ENCODE results near the gene SLC17A8. TPM values are rescaled to one million over a fixed set of nuclear protein-coding genes. Genes with fewer than 3 reads are reported as not detected.

Gene SLC17A8
- polyA plus RNA-seq, 3 donors: not detected

DNA sequence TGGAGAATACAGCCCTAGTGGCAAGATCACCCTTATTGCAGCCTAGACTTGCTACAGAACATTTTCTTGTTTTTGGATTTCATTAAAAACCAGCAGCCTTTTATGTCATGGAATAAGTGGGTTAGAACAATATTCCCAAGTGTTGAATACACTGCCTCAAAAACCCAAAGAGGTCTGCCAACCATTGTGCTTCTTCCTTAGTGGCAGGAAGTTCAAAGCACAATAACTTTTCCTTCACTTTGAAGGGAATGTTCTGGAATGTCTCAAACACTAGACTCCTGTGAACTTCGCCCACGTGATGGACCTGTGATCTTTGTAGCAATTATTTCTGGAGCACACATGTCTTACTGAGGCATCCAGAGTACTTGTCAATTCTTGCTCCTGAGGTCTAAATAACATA is 8.5 kb downstream of the SLC17A8 start:
- H3K27me3 Mint-ChIP-seq (ENCODE audit: low read depth in 3 of 3): peaks cover 3 to 10% (median 6%) of the 10 kb centered on the region in 3 donors
- intact Hi-C loops (cut with micrococcal nuclease): no loop called here
- peaks cover 0 to 4% (median 0%) of the 10 kb centered on the region in 7 donors for H3K9me3 Mint-ChIP-seq
- Histone ChIP-seq H3K79me2 (ENCODE audit: insufficient read depth, low read length) (no peaks in the 10 kb centered on the region), H2AFZ (ENCODE audit: insufficient read depth, low read depth, low read length, poor library complexity, severe bottlenecking) (no peak overlapping the region), H4K20me1 (ENCODE audit: insufficient read depth, low read length) (no peaks in the 10 kb centered on the region), H3K9ac (ENCODE audit: insufficient read depth, low read length, poor library complexity, severe bottlenecking) (no peak overlapping the region), H3K27ac (ENCODE audit: low read depth in 1 of 2, low read length in 2 of 2) (no peak overlapping the region), H3K4me2 (replicated peaks; ENCODE audit: extremely low read depth, low read length, poor library complexity, severe bottlenecking) (no peak overlapping the region), H3K4me1 (ENCODE audit: control insufficient read depth in 1 of 2, insufficient read depth in 2 of 2, low read length in 2 of 2) (no peaks in the 10 kb centered on the region), H3K36me3 (replicated peaks in 1 of 2; ENCODE audit: control insufficient read depth in 1 of 2, insufficient read depth in 2 of 2, low read length in 2 of 2) (no peaks in the 10 kb centered on the region), H3K9me3 (replicated peaks in 1 of 2; ENCODE audit: control insufficient read depth in 1 of 2, insufficient read depth in 1 of 2, low read length in 2 of 2) (no peaks in the 10 kb centered on the region), H3K4me3 (replicated peaks in 1 of 3; ENCODE audit: low read depth in 2 of 3, low read length in 3 of 3) (no peak overlapping the region), H3K27me3 (ENCODE audit: control insufficient read depth in 2 of 2, insufficient read depth in 2 of 2, low read length in 2 of 2) (no peaks in the 10 kb centered on the region)
- H3K27ac Mint-ChIP-seq: no peak overlapping the region
- H3K36me3 Mint-ChIP-seq: no peaks in the 10 kb centered on the region
- TF ChIP-seq, protein P1, sequence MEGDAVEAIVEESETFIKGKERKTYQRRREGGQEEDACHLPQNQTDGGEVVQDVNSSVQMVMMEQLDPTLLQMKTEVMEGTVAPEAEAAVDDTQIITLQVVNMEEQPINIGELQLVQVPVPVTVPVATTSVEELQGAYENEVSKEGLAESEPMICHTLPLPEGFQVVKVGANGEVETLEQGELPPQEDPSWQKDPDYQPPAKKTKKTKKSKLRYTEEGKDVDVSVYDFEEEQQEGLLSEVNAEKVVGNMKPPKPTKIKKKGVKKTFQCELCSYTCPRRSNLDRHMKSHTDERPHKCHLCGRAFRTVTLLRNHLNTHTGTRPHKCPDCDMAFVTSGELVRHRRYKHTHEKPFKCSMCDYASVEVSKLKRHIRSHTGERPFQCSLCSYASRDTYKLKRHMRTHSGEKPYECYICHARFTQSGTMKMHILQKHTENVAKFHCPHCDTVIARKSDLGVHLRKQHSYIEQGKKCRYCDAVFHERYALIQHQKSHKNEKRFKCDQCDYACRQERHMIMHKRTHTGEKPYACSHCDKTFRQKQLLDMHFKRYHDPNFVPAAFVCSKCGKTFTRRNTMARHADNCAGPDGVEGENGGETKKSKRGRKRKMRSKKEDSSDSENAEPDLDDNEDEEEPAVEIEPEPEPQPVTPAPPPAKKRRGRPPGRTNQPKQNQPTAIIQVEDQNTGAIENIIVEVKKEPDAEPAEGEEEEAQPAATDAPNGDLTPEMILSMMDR (IDR thresholded peaks at IDR 0.05): no peak
- no CpG with 5 or more reads among the region's 2 CpGs for WGBS (ENCODE audit: insufficient coverage)
- DNase-seq: no peak
- no peaks in the 10 kb centered on the region for H3K4me1 Mint-ChIP-seq
- no peak overlapping the region for H3K4me3 Mint-ChIP-seq

- H3K36me3 ChIP-seq (replicated peaks in 1 of 2; ENCODE audit: control insufficient read depth in 1 of 2, insufficient read depth in 2 of 2, low read length in 2 of 2): no peaks in the 10 kb centered on the region
- H2AFZ ChIP-seq (ENCODE audit: insufficient read depth, low read depth, low read length, poor library complexity, severe bottlenecking): no peak overlapping the region
- no peak overlapping the region for H3K9ac ChIP-seq (ENCODE audit: insufficient read depth, low read length, poor library complexity, severe bottlenecking)
- H3K4me1 ChIP-seq (ENCODE audit: control insufficient read depth in 1 of 2, insufficient read depth in 2 of 2, low read length in 2 of 2): no peaks in the 10 kb centered on the region
- no peaks in the 10 kb centered on the region for H3K9me3 ChIP-seq (replicated peaks in 1 of 2; ENCODE audit: control insufficient read depth in 1 of 2, insufficient read depth in 1 of 2, low read length in 2 of 2)
- H3K79me2 ChIP-seq (ENCODE audit: insufficient read depth, low read length): no peaks in the 10 kb centered on the region
- Mint-ChIP-seq H3K9me3 (peaks cover 0 to 5% (median 0%) of the 10 kb centered on the region in 7 donors), H3K36me3 (no peaks in the 10 kb centered on the region), H3K4me3 (no peak overlapping the region), H3K27ac (no peak overlapping the region), H3K4me1 (no peaks in the 10 kb centered on the region), H3K27me3 (ENCODE audit: low read depth in 3 of 3) (peaks cover 3 to 13% (median 7%) of the 10 kb centered on the region in 3 donors)
- H3K4me3 ChIP-seq (replicated peaks in 1 of 3; ENCODE audit: low read depth in 2 of 3, low read length in 3 of 3): no peak overlapping the region
- no peaks in the 10 kb centered on the region for H3K27me3 ChIP-seq (ENCODE audit: control insufficient read depth in 2 of 2, insufficient read depth in 2 of 2, low read length in 2 of 2)
- no peak overlapping the region for H3K4me2 ChIP-seq (replicated peaks; ENCODE audit: extremely low read depth, low read length, poor library complexity, severe bottlenecking)
- no peak overlapping the region for H3K27ac ChIP-seq (ENCODE audit: low read depth in 1 of 2, low read length in 2 of 2)
- H4K20me1 ChIP-seq (ENCODE audit: insufficient read depth, low read length): no peaks in the 10 kb centered on the region
- 91% methylated on average over 1 of the region's 1 CpG for WGBS (ENCODE audit: insufficient coverage)
- TF ChIP-seq, protein P1 (IDR thresholded peaks at IDR 0.05): no peak
- no peak for DNase-seq
- intact Hi-C loops (cut with micrococcal nuclease): no loop called here
These were observed 11.2 kb downstream of the SLC17A8 start for GRCh38 chr12:100368066-100368465.

Measured in CD14-positive monocyte (primary cell).